OCI-LY1 (cell line): Measurements from ENCODE around the gene MTX3.

Source experiments
- H2AFZ ChIP-seq: fragments of 200-600 bp; sonication (generic), shearing (Covaris generic); 2 replicates; pipeline ENCODE4 v1.6.0; 2014; ENCODE audit warnings: antibody characterized with exemption, mild to moderate bottlenecking, low read length
- H3F3A ChIP-seq: fragments of 200-600 bp; sonication (generic), shearing (Covaris generic); 2 replicates; pipeline ENCODE4 v1.6.0; 2014; ENCODE audit warnings: mild to moderate bottlenecking, antibody characterized with exemption, low read length, moderate library complexity; ENCODE audit not compliant: insufficient read depth
- H3K27ac ChIP-seq: fragments of 200-600 bp; sonication (generic); 2 replicates; pipeline ENCODE4 v1.5.1; 2014; ENCODE audit warnings: low read length, mixed run types, mild to moderate bottlenecking, low read depth; ENCODE audit not compliant: poor library complexity, severe bottlenecking
- H3K27me3 ChIP-seq: fragments of 200-600 bp; sonication (generic); 2 replicates; pipeline ENCODE4 v1.6.0; 2014; ENCODE audit warnings: antibody characterized with exemption, mild to moderate bottlenecking, low read length, moderate library complexity; ENCODE audit not compliant: insufficient read depth
- H3K36me3 ChIP-seq: fragments of 200-600 bp; sonication (generic); 2 replicates; pipeline ENCODE4 v1.6.1; 2014; ENCODE audit warnings: mild to moderate bottlenecking, antibody characterized with exemption, low read length, moderate library complexity, mixed read lengths; ENCODE audit not compliant: insufficient read depth
- H3K4me1 ChIP-seq: fragments of 200-600 bp; sonication (generic); 2 replicates; pipeline ENCODE4 v1.5.1; 2014; ENCODE audit warnings: mild to moderate bottlenecking, low read length, moderate library complexity; ENCODE audit not compliant: insufficient read depth, severe bottlenecking
- H3K4me2 ChIP-seq: fragments of 200-600 bp; sonication (generic), shearing (Covaris generic); 2 replicates; pipeline ENCODE4 v1.6.1; 2014; ENCODE audit warnings: low read length
- H3K4me3 ChIP-seq: fragments of 200-600 bp; sonication (generic); 2 replicates; pipeline ENCODE4 v1.5.1; 2014; ENCODE audit warnings: low read length, low read depth, mild to moderate bottlenecking, mixed read lengths; ENCODE audit not compliant: poor library complexity, severe bottlenecking
- H3K79me2 ChIP-seq: fragments of 200-600 bp; shearing (Covaris generic); 2 replicates; pipeline ENCODE4 v1.6.1; 2016; ENCODE audit warnings: mixed run types, low read length, mixed read lengths; ENCODE audit not compliant: insufficient read depth
- H3K9ac ChIP-seq: fragments of 200-600 bp; sonication (generic), shearing (Covaris generic); 2 replicates; pipeline ENCODE4 v1.6.1; 2014; ENCODE audit warnings: mild to moderate bottlenecking, low read length, mixed read lengths
- H3K9me2 ChIP-seq: fragments of 200-600 bp; sonication (generic), shearing (Covaris generic); 2 replicates; pipeline ENCODE4 v1.6.1; 2014; ENCODE audit warnings: low read depth, mild to moderate bottlenecking, low read length, mixed read lengths
- H3K9me3 ChIP-seq: fragments of 200-600 bp; shearing (Covaris generic); 2 replicates; pipeline ENCODE4 v1.6.1; 2014; ENCODE audit warnings: low read length, mixed read lengths
- H4K20me1 ChIP-seq: fragments of 200-600 bp; sonication (generic), shearing (Covaris generic); 2 replicates; pipeline ENCODE4 v1.6.0; 2016; ENCODE audit warnings: mild to moderate bottlenecking, low read length; ENCODE audit not compliant: insufficient read depth
- EZH2 ChIP-seq: fragments of 200-600 bp; sonication (generic), shearing (Covaris generic); IDR thresholded peaks from 2 replicates; pipeline ENCODE4 v1.8.0; 2017; ENCODE audit warnings: borderline replicate concordance, mixed run types, mild to moderate bottlenecking, antibody characterized with exemption, low read length, moderate library complexity, mixed read lengths
- TF ChIP-seq, protein P1 (sequence below): fragments of 200-600 bp; sonication (generic), shearing (Covaris generic); IDR thresholded peaks from 2 replicates; pipeline ENCODE4 v1.5.1; 2017; ENCODE audit warnings: mild to moderate bottlenecking, antibody characterized with exemption, low read length, moderate library complexity, mixed read lengths

MTX3 gene

DNA sequence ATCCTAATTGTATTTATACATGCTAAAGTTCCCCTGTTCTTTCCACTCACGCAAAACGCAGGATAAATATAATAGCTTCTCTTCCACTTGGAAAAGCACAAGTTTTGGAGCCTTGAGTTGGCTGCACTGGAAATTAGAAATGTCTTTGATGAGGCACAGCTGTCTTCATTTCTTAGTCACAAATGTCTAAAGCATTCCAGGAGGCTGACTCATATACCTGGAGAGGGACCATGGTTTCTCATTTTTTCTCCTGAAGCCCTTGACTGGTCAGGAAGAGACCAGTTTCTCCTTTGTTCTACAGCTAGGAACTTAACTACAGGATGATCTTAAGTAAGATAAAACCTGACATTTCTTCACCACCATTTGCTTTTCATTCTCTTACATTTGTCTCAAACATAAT lies 16.2 kb downstream of the MTX3 start:
- Histone ChIP-seq H3K9ac (no peak overlapping the region), H4K20me1 (no peaks in the 10 kb centered on the region), H3K9me3 (no peaks in the 10 kb centered on the region), H3K4me3 (no peak overlapping the region), H3K36me3 (peaks cover 5% of the 10 kb centered on the region), H3K27ac (no peak overlapping the region), H2AFZ (no peak overlapping the region), H3K79me2 (no peaks in the 10 kb centered on the region), H3K4me1 (no peaks in the 10 kb centered on the region), H3K4me2 (no peak overlapping the region), H3K27me3 (no peaks in the 10 kb centered on the region), H3K9me2 (no peaks in the 10 kb centered on the region), H3F3A (no peaks in the 10 kb centered on the region)
- TF ChIP-seq, protein P1, sequence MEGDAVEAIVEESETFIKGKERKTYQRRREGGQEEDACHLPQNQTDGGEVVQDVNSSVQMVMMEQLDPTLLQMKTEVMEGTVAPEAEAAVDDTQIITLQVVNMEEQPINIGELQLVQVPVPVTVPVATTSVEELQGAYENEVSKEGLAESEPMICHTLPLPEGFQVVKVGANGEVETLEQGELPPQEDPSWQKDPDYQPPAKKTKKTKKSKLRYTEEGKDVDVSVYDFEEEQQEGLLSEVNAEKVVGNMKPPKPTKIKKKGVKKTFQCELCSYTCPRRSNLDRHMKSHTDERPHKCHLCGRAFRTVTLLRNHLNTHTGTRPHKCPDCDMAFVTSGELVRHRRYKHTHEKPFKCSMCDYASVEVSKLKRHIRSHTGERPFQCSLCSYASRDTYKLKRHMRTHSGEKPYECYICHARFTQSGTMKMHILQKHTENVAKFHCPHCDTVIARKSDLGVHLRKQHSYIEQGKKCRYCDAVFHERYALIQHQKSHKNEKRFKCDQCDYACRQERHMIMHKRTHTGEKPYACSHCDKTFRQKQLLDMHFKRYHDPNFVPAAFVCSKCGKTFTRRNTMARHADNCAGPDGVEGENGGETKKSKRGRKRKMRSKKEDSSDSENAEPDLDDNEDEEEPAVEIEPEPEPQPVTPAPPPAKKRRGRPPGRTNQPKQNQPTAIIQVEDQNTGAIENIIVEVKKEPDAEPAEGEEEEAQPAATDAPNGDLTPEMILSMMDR = no peak
- TF ChIP-seq EZH2 = no peak

- TF ChIP-seq, protein P1 = no peak
- TF ChIP-seq EZH2 = no peak
- H3K4me2 ChIP-seq = no peak overlapping the region
- H3K9me3 ChIP-seq = no peaks in the 10 kb centered on the region
Observed at GRCh38 chr5:79973996-79974395, 17.1 kb downstream of the MTX3 start.

DNA sequence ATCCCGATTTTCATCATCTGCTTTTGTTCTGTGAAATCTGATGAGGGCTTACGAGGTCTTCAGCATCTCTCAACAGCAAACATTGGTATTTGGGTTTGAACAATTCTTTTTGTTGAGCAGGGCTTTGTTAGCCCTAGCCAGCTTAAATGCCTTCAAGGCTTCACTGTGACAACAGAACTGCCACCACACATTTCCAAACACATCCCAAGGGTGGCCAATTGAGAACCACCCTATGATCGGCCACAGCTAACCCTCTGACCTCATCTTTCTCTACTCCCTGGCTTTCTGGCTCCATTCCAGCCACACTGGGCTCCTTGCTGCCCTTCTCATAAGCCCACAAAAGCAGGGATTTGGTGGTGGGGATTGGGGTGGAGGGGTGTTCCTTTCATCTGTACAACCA lies 17.6 kb downstream of the MTX3 start:
- peaks cover 5% of the 10 kb centered on the region for H3K36me3 ChIP-seq
- no peaks in the 10 kb centered on the region for H3K4me1 ChIP-seq
- H3K9ac ChIP-seq = no peak overlapping the region
- no peak overlapping the region for H3K4me3 ChIP-seq
- H3K79me2 ChIP-seq = no peaks in the 10 kb centered on the region
- no peak for TF ChIP-seq EZH2
- TF ChIP-seq, protein P1 = no peak
- H3K9me2 ChIP-seq = no peaks in the 10 kb centered on the region
- H3K27ac ChIP-seq = no peak overlapping the region
- H4K20me1 ChIP-seq = no peaks in the 10 kb centered on the region
- H2AFZ ChIP-seq = no peak overlapping the region
- H3K4me2 ChIP-seq = no peak overlapping the region
- H3K27me3 ChIP-seq = no peaks in the 10 kb centered on the region
- H3K9me3 ChIP-seq = no peaks in the 10 kb centered on the region
- H3F3A ChIP-seq = no peaks in the 10 kb centered on the region

More at GRCh38 chr5:79973996-79974395, 17.1 kb downstream of the MTX3 start:
- Histone ChIP-seq H3K4me3 (no peak overlapping the region), H3K27me3 (no peaks in the 10 kb centered on the region), H3K36me3 (peaks cover 5% of the 10 kb centered on the region), H2AFZ (no peak overlapping the region), H3F3A (no peaks in the 10 kb centered on the region), H3K79me2 (no peaks in the 10 kb centered on the region), H3K4me1 (no peaks in the 10 kb centered on the region), H3K27ac (no peak overlapping the region), H3K9me2 (no peaks in the 10 kb centered on the region), H4K20me1 (no peaks in the 10 kb centered on the region), H3K9ac (no peak overlapping the region)
